Vagina (tissue), 2 donors: ENCODE data around the gene TRIM51.

Experiments
- POLR2A ChIP-seq, 2 donors: fragments of 450-650 bp; IDR thresholded peaks; one replicate each; pipeline ENCODE4 v1.6.1; 2017; ENCODE audit warnings: antibody characterized with exemption in 2 of 2, mild to moderate bottlenecking in 2 of 2, moderate library complexity in 2 of 2
- POLR2AphosphoS5 ChIP-seq, 2 donors: sonication (generic); formaldehyde crosslinking; IDR thresholded peaks; one replicate each; pipeline ENCODE4 v1.9.0; 2017; ENCODE audit warnings: antibody characterized with exemption in 2 of 2, mild to moderate bottlenecking in 2 of 2, low read depth in 1 of 2; ENCODE audit not compliant: insufficient read depth in 1 of 2
- TF ChIP-seq, protein P1 (sequence below), 3 experiments: fragments of 450-650 bp in 2 of 3; fragments of 200-600 bp in 1 of 3; sonication (generic) in 1 of 3; IDR thresholded peaks; one replicate each; pipeline ENCODE4 v1.5.1; 2017 to 2019; ENCODE audit warnings: antibody characterized with exemption in 3 of 3, mild to moderate bottlenecking in 2 of 3, moderate library complexity in 2 of 3

DNA sequence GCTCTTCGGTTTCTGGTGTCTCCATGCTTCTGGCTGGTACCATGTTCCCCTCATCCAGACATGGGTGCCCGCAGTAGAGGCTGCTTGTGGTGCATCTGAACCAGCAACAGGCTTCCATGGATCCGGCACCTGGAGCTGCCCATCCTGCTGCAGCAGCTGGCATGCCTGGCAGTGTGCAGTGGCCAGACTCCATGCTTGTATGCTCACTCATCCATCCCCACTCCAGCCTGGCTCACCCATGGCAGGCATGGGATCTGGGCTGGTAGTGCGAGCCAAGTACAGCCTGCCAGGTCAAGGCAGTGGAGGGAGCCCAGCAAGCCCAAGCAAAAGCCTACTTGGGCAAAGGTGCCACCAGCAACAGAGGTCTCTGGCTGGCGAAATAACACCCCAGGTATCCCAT is 37.4 kb downstream of the TRIM51 start:
- TF ChIP-seq POLR2AphosphoS5 (IDR thresholded peaks at IDR 0.05; ENCODE audit: insufficient read depth in 1 of 2, low read depth in 1 of 2), result no peak
- no peak for TF ChIP-seq POLR2A (IDR thresholded peaks at IDR 0.05)
- TF ChIP-seq, protein P1, sequence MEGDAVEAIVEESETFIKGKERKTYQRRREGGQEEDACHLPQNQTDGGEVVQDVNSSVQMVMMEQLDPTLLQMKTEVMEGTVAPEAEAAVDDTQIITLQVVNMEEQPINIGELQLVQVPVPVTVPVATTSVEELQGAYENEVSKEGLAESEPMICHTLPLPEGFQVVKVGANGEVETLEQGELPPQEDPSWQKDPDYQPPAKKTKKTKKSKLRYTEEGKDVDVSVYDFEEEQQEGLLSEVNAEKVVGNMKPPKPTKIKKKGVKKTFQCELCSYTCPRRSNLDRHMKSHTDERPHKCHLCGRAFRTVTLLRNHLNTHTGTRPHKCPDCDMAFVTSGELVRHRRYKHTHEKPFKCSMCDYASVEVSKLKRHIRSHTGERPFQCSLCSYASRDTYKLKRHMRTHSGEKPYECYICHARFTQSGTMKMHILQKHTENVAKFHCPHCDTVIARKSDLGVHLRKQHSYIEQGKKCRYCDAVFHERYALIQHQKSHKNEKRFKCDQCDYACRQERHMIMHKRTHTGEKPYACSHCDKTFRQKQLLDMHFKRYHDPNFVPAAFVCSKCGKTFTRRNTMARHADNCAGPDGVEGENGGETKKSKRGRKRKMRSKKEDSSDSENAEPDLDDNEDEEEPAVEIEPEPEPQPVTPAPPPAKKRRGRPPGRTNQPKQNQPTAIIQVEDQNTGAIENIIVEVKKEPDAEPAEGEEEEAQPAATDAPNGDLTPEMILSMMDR (IDR thresholded peaks at IDR 0.05), result no peak
